K562 (cell line): ENCODE results near the gene FOXL3. TPM values are rescaled to one million over a fixed set of nuclear protein-coding genes. Genes with fewer than 3 reads are reported as not detected.

ENCODE experiments used
- ATF2 ChIP-seq: sonication (generic); formaldehyde crosslinking; IDR thresholded peaks from 2 replicates; pipeline ENCODE4 v1.8.1; 2022; ENCODE audit warnings: missing genetic modification reagents
- BRD4 ChIP-seq: fragments of 200-600 bp; sonication (generic); IDR thresholded peaks from 2 replicates; pipeline ENCODE4 v1.6.1; 2017; ENCODE audit warnings: inconsistent platforms
- EHMT2 ChIP-seq: fragments of 450-650 bp; IDR thresholded peaks from 2 replicates; pipeline ENCODE4 v1.6.1; 2018; ENCODE audit warnings: antibody characterized with exemption
- GTF3C2 ChIP-seq: IDR thresholded peaks from 3 replicates; pipeline ENCODE4 v1.6.1; 2011; ENCODE audit warnings: borderline replicate concordance, mild to moderate bottlenecking, moderate library complexity; ENCODE audit not compliant: insufficient read length; ENCODE audit errors: extremely low read depth
- HNRNPK ChIP-seq: fragments of 200-400 bp; formaldehyde crosslinking; IDR thresholded peaks from one replicate; pipeline ENCODE4 v1.6.1; 2018; ENCODE audit warnings: mild to moderate bottlenecking, low read depth, low read length; ENCODE audit not compliant: poor library complexity, severe bottlenecking
- KAT8 ChIP-seq: fragments of 450-650 bp; IDR thresholded peaks from 2 replicates; pipeline ENCODE4 v1.6.1; 2016; ENCODE audit warnings: low read depth, mild to moderate bottlenecking
- KDM5B ChIP-seq: fragments of 200-600 bp; sonication (generic); IDR thresholded peaks from 2 replicates; pipeline ENCODE4 v1.6.1; 2012; ENCODE audit warnings: low read depth, mild to moderate bottlenecking, moderate library complexity, low read length, control low read depth, inconsistent platforms; ENCODE audit not compliant: insufficient replicate concordance
- PTTG1 ChIP-seq: fragments of 450-650 bp; IDR thresholded peaks from 2 replicates; pipeline ENCODE4 v1.6.1; 2016; ENCODE audit warnings: low read depth, mild to moderate bottlenecking, missing genetic modification characterization, missing compliant biosample characterization
- RHOXF2B ChIP-seq: fragments of 250-450 bp; sonication (Bioruptor Pico); conservative IDR thresholded peaks from 2 replicates; pipeline ENCODE4 v1.5.1; 2021
- SLC30A9 ChIP-seq: fragments of 250-450 bp; sonication (Bioruptor Pico); IDR thresholded peaks from 2 replicates; pipeline ENCODE4 v1.8.0; 2022; ENCODE audit warnings: mild to moderate bottlenecking, moderate library complexity
- SRSF9 ChIP-seq: fragments of 200-400 bp; formaldehyde crosslinking; IDR thresholded peaks from 2 replicates; pipeline ENCODE4 v1.6.1; 2017; ENCODE audit warnings: low read depth, low read length, borderline replicate concordance
- TRIM28 ChIP-seq: fragments of 450-650 bp; IDR thresholded peaks from 2 replicates; pipeline ENCODE4 v1.6.1; 2017
- U2AF2 ChIP-seq: fragments of 200-400 bp; formaldehyde crosslinking; optimal IDR thresholded peaks from 2 replicates; pipeline ENCODE3; 2017; ENCODE audit warnings: low read depth, mild to moderate bottlenecking, low read length
- ZBTB5 ChIP-seq: fragments of 450-650 bp; IDR thresholded peaks from 2 replicates; pipeline ENCODE4 v1.6.1; 2017; ENCODE audit warnings: antibody characterized with exemption
- ZNF232 ChIP-seq: sonication (generic); formaldehyde crosslinking; IDR thresholded peaks from 2 replicates; pipeline ENCODE4 v1.8.0; 2022; ENCODE audit warnings: mild to moderate bottlenecking, missing genetic modification reagents
- ZNF41 ChIP-seq: fragments of 250-450 bp; sonication (Bioruptor Pico); conservative IDR thresholded peaks from 2 replicates; pipeline ENCODE4 v1.4.0; 2020; ENCODE audit warnings: mild to moderate bottlenecking
- ZNF436 ChIP-seq: fragments of 250-450, 450-650 bp; sonication (Bioruptor Pico); formaldehyde crosslinking; IDR thresholded peaks from 2 replicates; pipeline ENCODE4 v1.7.0; 2020; ENCODE audit warnings: mild to moderate bottlenecking
- ZNF551 ChIP-seq: fragments of 250-450 bp; sonication (Bioruptor Pico); IDR thresholded peaks from 2 replicates; pipeline ENCODE4 v1.5.0; 2021; ENCODE audit warnings: mild to moderate bottlenecking, moderate library complexity
- polyA plus RNA-seq, 8 experiments: library from polyadenylated mRNA; depleted of rRNA in 4 of 8; stranded (reverse) in 5 of 8; unstranded in 3 of 8; fragments of >200 nt; fragmentation: Nextera tagmentation in 2 of 8; fragmentation: Illumina TruSeq in 1 of 8; extraction: Ambion mirVana in 2 of 8; extraction: Trizol in 1 of 8; gene quantifications; 2 replicates each; pipeline versions ENCODE4 v1.2.1 to v1.2.3, GENCODE V29; 2011 to 2014; ENCODE audit warnings: inconsistent platforms in 1 of 8, missing spikeins in 1 of 8
- total RNA-seq, 7 experiments: library from RNA; depleted of rRNA in 6 of 7; stranded (reverse); fragments of >200 nt in 6 of 7; fragmentation: Illumina TruSeq in 2 of 7; extraction: Trizol in 2 of 7; gene quantifications; 2 replicates each; pipeline versions ENCODE4 v1.2.1 to v1.2.3, GENCODE V29; 2011 to 2021; ENCODE audit warnings: low replicate concordance in 1 of 7
- TF ChIP-seq, protein P1 (sequence below): sonication (generic); formaldehyde crosslinking; IDR thresholded peaks from 2 replicates; pipeline ENCODE4 v1.8.0; 2022; ENCODE audit warnings: mild to moderate bottlenecking, missing genetic modification reagents
- TF ChIP-seq, protein P2 (sequence below), 3 experiments: IDR thresholded peaks in 2 of 3; conservative IDR thresholded peaks in 1 of 3; 2 replicates each; pipeline ENCODE4 v1.5.1; 2011 to 2012; ENCODE audit warnings: low read length in 3 of 3, mild to moderate bottlenecking in 3 of 3, control low read depth in 2 of 3, improper control_type of control experiment in 1 of 3, inconsistent platforms in 1 of 3, low read depth in 1 of 3, mixed read lengths in 1 of 3, moderate library complexity in 1 of 3; ENCODE audit not compliant: insufficient read depth in 2 of 3

FOXL3 gene
- total and polyA plus RNA-seq, 9 of the 15 experiments (the other 6 are each of a cell fraction or from before 2014, with no cell fraction given): not detected

DNA sequence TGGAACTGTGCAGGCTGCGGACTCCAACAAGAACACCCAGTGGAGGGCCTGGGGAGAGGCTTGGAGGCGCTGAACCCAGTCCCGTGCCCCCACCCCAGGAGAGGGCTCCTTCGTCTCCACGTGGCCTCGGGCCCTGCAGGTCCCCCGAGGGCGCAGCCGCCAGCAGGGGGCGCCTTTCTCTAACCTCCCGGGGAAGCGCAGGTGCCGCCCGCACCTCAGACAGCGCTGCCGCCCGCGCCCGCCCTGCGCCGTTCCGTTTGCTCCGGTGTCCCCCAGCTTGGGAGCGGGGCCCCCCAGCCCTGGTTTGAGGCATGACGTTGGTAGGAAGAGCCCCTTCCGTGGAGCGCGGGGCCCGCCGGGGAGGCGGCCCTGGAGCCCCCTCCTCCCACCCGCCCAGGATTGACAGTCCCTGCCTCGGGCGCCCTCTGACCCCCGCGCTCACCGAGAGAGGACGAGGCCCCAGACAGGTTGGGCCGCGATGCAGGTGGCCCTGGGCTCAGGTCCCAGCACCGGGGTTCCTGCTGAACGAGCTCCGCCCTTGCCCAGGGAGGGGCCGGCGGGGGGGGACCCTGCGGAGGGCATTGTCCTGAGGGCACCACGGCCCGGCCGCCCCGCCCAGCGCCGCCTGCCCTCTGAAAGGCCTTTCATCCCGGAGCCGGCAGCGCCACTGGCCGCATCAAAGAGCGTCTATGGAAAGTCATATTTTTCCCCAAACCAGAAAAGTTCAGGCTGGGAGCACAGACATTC, 42.8 kb downstream of the FOXL3 start (continued):
- no peak for TF ChIP-seq SLC30A9 (CRISPR knock-in tag)
- TF ChIP-seq ZNF41 (CRISPR knock-in tag): no peak
- TF ChIP-seq ZNF232 (CRISPR knock-in tag): no peak
- no peak for TF ChIP-seq ZBTB5
- TF ChIP-seq, protein P1, sequence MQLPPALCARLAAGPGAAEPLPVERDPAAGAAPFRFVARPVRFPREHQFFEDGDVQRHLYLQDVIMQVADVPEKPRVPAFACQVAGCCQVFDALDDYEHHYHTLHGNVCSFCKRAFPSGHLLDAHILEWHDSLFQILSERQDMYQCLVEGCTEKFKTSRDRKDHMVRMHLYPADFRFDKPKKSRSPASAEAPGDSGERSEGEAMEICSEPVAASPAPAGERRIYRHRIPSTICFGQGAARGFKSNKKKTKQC (CRISPR knock-in tag): peak; percentile 71; the same call in 1 of the 2 replicates
- TF ChIP-seq GTF3C2: no peak
- no peak for TF ChIP-seq BRD4
- TF ChIP-seq ZNF551 (CRISPR knock-in tag): no peak
- TF ChIP-seq HNRNPK: no peak
- TF ChIP-seq TRIM28: no peak
- TF ChIP-seq U2AF2: no peak
- no peak for TF ChIP-seq KDM5B
- no peak for TF ChIP-seq SRSF9
- TF ChIP-seq ATF2 (CRISPR knock-in tag): no peak
- TF ChIP-seq PTTG1 (tag): no peak
- TF ChIP-seq, protein P2, sequence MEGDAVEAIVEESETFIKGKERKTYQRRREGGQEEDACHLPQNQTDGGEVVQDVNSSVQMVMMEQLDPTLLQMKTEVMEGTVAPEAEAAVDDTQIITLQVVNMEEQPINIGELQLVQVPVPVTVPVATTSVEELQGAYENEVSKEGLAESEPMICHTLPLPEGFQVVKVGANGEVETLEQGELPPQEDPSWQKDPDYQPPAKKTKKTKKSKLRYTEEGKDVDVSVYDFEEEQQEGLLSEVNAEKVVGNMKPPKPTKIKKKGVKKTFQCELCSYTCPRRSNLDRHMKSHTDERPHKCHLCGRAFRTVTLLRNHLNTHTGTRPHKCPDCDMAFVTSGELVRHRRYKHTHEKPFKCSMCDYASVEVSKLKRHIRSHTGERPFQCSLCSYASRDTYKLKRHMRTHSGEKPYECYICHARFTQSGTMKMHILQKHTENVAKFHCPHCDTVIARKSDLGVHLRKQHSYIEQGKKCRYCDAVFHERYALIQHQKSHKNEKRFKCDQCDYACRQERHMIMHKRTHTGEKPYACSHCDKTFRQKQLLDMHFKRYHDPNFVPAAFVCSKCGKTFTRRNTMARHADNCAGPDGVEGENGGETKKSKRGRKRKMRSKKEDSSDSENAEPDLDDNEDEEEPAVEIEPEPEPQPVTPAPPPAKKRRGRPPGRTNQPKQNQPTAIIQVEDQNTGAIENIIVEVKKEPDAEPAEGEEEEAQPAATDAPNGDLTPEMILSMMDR (IDR thresholded peaks at IDR 0.05 in 2 of 3, conservative IDR thresholded peaks at IDR 0.05 in 1 of 3; ENCODE audit: insufficient read depth in 2 of 3, low read depth in 1 of 3, low read length in 3 of 3): peak; percentile 81 to 94 (median 85)
- TF ChIP-seq ZNF436: no peak
- TF ChIP-seq RHOXF2B (CRISPR knock-in tag): no peak
- no peak for TF ChIP-seq KAT8
- TF ChIP-seq EHMT2: no peak
